ENCODE results near the gene MITF.

GRCh38 chr3:69959581-69959980 is 220.3 kb downstream of the MITF start:
- TF ChIP-seq CTCF (conservative IDR thresholded peaks at IDR 0.05; ENCODE audit: low read depth, low read length) (no peak), MAFK (IDR thresholded peaks at IDR 0.05; ENCODE audit: low read depth, low read length) (no peak), USF2 (IDR thresholded peaks at IDR 0.05; ENCODE audit: low read depth, low read length) (no peak), BHLHE40 (IDR thresholded peaks at IDR 0.05; ENCODE audit: low read depth, low read length) (no peak), POLR2A (IDR thresholded peaks at IDR 0.05; ENCODE audit: low read depth, low read length) (no peak), FOS (IDR thresholded peaks at IDR 0.05; ENCODE audit: low read depth, low read length) (no peak), CEBPB (IDR thresholded peaks at IDR 0.05; ENCODE audit: low read depth, low read length) (no peak), MXI1 (IDR thresholded peaks at IDR 0.05; ENCODE audit: borderline replicate concordance, low read depth, low read length) (no peak)

Measured in IMR-90 (cell line).